Pancreas (tissue), 10 donors: ENCODE measurements around the gene PPP2R2B. TPM values are rescaled to one million over a fixed set of nuclear protein-coding genes. Genes with fewer than 3 reads are reported as not detected.

Source experiments
- ATAC-seq, 4 donors: fragments of 200-7000 bp; cut with Tn5 transposase; one replicate each; pipeline versions ENCODE4 v1.8.0 to v1.9.1; 2020; ENCODE audit warnings: mild to moderate bottlenecking in 4 of 4, moderate library complexity in 4 of 4
- DNase-seq, 6 donors: peaks; one replicate each; pipeline ENCODE4 v3.0.0-alpha.2; 2020
- FAIRE-seq: peaks from 2 replicates; lab custom pipeline; 2012; peaks lifted over from hg19 to GRCh38; lab: Jason Lieb, UNC
- H3K27ac ChIP-seq, 4 donors: fragments of 200-600 bp; sonication (generic); 1 replicate in 3 of 4; 2 replicates in 1 of 4; pipeline versions ENCODE4 v1.5.0 to v1.8.0; 2020
- H3K27me3 ChIP-seq, 4 donors: fragments of 200-600 bp; one replicate each; pipeline ENCODE4 v1.8.0; 2021
- H3K36me3 ChIP-seq, 3 donors: fragments of 200-600 bp; sonication (generic) in 1 of 3; one replicate each; pipeline versions ENCODE4 v1.5.0 to v1.8.0; 2020 to 2021
- H3K4me1 ChIP-seq, 3 donors: fragments of 200-600 bp; one replicate each; pipeline ENCODE4 v1.8.0; 2021
- H3K4me3 ChIP-seq, 4 donors: fragments of 200-600 bp; sonication (generic) in 2 of 4; one replicate each; pipeline versions ENCODE4 v1.5.0 to v1.8.0; 2020 to 2021
- H3K9me3 ChIP-seq, 4 donors: fragments of 200-600 bp; one replicate each; pipeline ENCODE4 v1.8.0; 2021
- CTCF ChIP-seq, 4 donors: fragments of 200-600 bp; sonication (generic) in 3 of 4; IDR thresholded peaks; one replicate each; pipeline versions ENCODE4 v1.5.0 to v1.8.0; 2021; ENCODE audit warnings: antibody characterized with exemption in 4 of 4
- WGBS, 2 donors: extraction: QIAGEN DNeasy Blood & Tissue Kit; methylation state at CpG; one replicate each; pipeline ENCODE4 v1.1.7; 2013; 5-methylcytosine and 5-hydroxymethylcytosine counted together
- intact Hi-C, 3 donors: fragments of 100-400 bp; cut with DNase I; formaldehyde crosslinking; loops; one replicate each; pipeline versions ENCODE4 v1.11.1 to v1.14.2; 2022
- polyA plus RNA-seq, 2 donors: library from polyadenylated mRNA; stranded (reverse); fragments of 200-250 nt; gene quantifications; one replicate each; pipeline ENCODE4 v1.2.3, GENCODE V29; 2013
- total RNA-seq, 6 donors: library from RNA; stranded (reverse); fragmentation: NEBNext Ultra II Directional in 4 of 6; extraction: Animal tissue kit (Norgen Biotek cat#: 25700) in 4 of 6; gene quantifications; one replicate each; pipeline versions ENCODE4 v1.2.1 to v1.2.4, GENCODE V29; 2021 to 2023
- donor health status: healthy with polysubstance abuse.
- donor health status: DM: no; HTN: no; CAD: no; lungs with moderate emphysema.
- donor health status: DM: no; HTN: no; CAD: no.
- donor health status: control.
- donor health status: control.
- donor health status: Bipolar disorder and iron deficiency.
- donor health status: DM: yes; HTN: yes; CAD: no.
- donor health status: DM: no; HTN: no; CAD: no.
- donor health status: DM: no; HTN: no; CAD: no.
- donor health status: DM: yes; HTN: yes; CAD: no.

The PPP2R2B gene
- total and polyA plus RNA-seq, 8 donors: 0.51 to 3.5 (median 0.81) TPM

GRCh38 chr5:146813346-146814157 lies 65.0 kb downstream of the PPP2R2B start:
- H3K27me3 ChIP-seq: no peaks in the 10 kb centered on the region
- intact Hi-C loops: no loop called here
- 78 to 83% methylated on average over 10 of the region's 10 CpGs for WGBS, 2 donors

GRCh38 chr5:146805081-146805480 lies 73.5 kb downstream of the PPP2R2B start:
- Histone ChIP-seq H3K9me3 (no peaks in the 10 kb centered on the region), H3K4me3 (no peak overlapping the region), H3K27ac (no peak overlapping the region), H3K4me1 (no peaks in the 10 kb centered on the region), H3K27me3 (no peaks in the 10 kb centered on the region), H3K36me3 (no peaks in the 10 kb centered on the region)
- ATAC-seq: no peak
- no peak for DNase-seq
- 64 to 67% methylated on average over 1 of the region's 1 CpG for WGBS, 2 donors
- FAIRE-seq: no peak
- TF ChIP-seq CTCF (IDR thresholded peaks at IDR 0.05): no peak
- intact Hi-C loops: no loop called here

More at GRCh38 chr5:146813346-146814157, 65.0 kb downstream of the PPP2R2B start:
- no peak overlapping the region for H3K27ac ChIP-seq
- ATAC-seq (no peak), FAIRE-seq (no peak), DNase-seq (no peak)
- no peak for TF ChIP-seq CTCF (IDR thresholded peaks at IDR 0.05)
- no peaks in the 10 kb centered on the region for H3K9me3 ChIP-seq
- H3K36me3 ChIP-seq: no peaks in the 10 kb centered on the region
- H3K4me3 ChIP-seq: no peak overlapping the region
- H3K4me1 ChIP-seq: no peaks in the 10 kb centered on the region

DNA sequence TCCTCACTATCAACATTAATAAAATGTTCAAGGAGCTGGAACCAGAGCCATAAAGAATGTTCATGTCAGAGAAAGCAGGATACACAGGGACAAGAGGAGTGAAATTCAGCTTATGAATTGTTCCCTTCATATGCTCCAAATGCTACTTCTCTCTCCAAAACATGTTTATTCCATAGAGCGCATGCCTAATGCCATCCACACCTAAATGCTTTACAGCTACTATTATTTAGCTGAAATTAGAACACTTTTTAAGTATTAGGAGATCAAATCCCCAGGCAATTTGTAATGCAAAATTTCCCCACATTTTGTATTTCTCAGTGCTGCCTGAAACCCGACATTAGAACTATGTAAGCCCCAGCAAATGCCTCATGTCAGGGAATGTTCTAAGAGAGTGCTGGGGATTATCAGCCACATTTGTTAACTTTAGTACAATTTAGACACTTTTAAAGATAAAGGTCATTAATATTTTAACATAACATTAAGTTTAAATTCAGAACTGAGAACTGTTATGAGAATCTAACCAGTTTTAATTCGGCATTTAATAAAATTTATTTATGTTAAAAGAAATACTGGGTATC lies 75.5 kb downstream of the PPP2R2B start:
- Histone ChIP-seq H3K27ac (no peak overlapping the region), H3K4me1 (no peaks in the 10 kb centered on the region), H3K4me3 (no peak overlapping the region), H3K9me3 (no peaks in the 10 kb centered on the region), H3K36me3 (no peaks in the 10 kb centered on the region), H3K27me3 (no peaks in the 10 kb centered on the region)
- DNase-seq (no peak), FAIRE-seq (no peak), ATAC-seq (no peak)
- intact Hi-C loops: no loop called here
- WGBS, 2 donors: 84 to 93% methylated on average over 3 of the region's 3 CpGs
- no peak for TF ChIP-seq CTCF (IDR thresholded peaks at IDR 0.05)

DNA sequence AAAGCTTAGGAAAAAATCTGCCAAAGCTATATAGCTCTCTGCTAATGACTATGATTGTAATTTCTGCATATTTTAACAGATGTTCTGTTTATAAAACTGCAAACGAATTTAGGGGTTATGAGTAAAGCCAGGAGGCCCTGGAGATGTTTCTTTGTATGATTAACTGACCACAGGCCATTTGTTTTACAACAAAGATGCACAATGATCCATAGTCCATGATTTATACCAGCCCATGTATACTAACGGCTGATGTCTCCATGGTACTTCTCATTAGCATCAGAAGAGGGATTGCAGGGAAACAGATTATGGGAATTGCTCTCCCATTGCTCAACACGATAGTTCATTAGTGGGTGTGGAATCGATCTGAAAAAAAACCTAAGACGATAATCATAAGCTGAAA lies 78.9 kb downstream of the PPP2R2B start:
- no peak for FAIRE-seq
- Histone ChIP-seq H3K4me1 (no peaks in the 10 kb centered on the region), H3K4me3 (no peak overlapping the region), H3K27me3 (no peaks in the 10 kb centered on the region), H3K9me3 (no peaks in the 10 kb centered on the region), H3K27ac (no peak overlapping the region), H3K36me3 (no peaks in the 10 kb centered on the region)
- no peak for DNase-seq
- 74 to 86% methylated on average over 5 of the region's 5 CpGs for WGBS, 2 donors
- ATAC-seq: no peak
- TF ChIP-seq CTCF (IDR thresholded peaks at IDR 0.05): no peak
- intact Hi-C loops: no loop called here

GRCh38 chr5:146799231-146799630 lies 79.3 kb downstream of the PPP2R2B start:
- ATAC-seq: no peak
- TF ChIP-seq CTCF (IDR thresholded peaks at IDR 0.05): no peak
- Histone ChIP-seq H3K4me1 (no peaks in the 10 kb centered on the region), H3K27me3 (no peaks in the 10 kb centered on the region), H3K36me3 (no peaks in the 10 kb centered on the region), H3K9me3 (no peaks in the 10 kb centered on the region), H3K4me3 (no peak overlapping the region), H3K27ac (no peak overlapping the region)
- DNase-seq: no peak
- no peak for FAIRE-seq
- intact Hi-C loops: no loop called here
- 42 to 46% methylated on average over 1 of the region's 1 CpG for WGBS, 2 donors
